Forelimb muscle (tissue), 1 donor: ENCODE measurements around the gene E2F3. TPM values are rescaled to one million over a fixed set of nuclear protein-coding genes. Genes with fewer than 3 reads are reported as not detected.

Experiments used
- DNase-seq: peaks from one replicate; pipeline ENCODE4 v3.0.0-alpha.2; 2013; ENCODE audit warnings: low read depth
- polyA plus RNA-seq: library from polyadenylated mRNA; unstranded; fragments of 120-200 nt; gene quantifications from one replicate; pipeline ENCODE4 v1.2.1, GENCODE V29; 2013; ENCODE audit not compliant: insufficient read length

E2F3 gene
- polyA plus RNA-seq, 1 donor, result 7.5 TPM

GRCh38 chr6:20402342-20403069 is 827 bp downstream of the E2F3 start:
- no peak for DNase-seq

GRCh38 chr6:20403070-20403765 is 1.5 kb downstream of the E2F3 start:
- no peak for DNase-seq

- no peak for DNase-seq
Measured at GRCh38 chr6:20403766-20404640, 2.3 kb downstream of the E2F3 start.

- DNase-seq, result no peak
Measured at GRCh38 chr6:20404641-20405032, 3.0 kb downstream of the E2F3 start.

GRCh38 chr6:20408851-20409250 is 7.2 kb downstream of the E2F3 start:
- no peak for DNase-seq

GRCh38 chr6:20409427-20409971 is 7.8 kb downstream of the E2F3 start:
- no peak for DNase-seq

- no peak for DNase-seq
Measured at GRCh38 chr6:20411544-20411943, 9.9 kb downstream of the E2F3 start.

- no peak for DNase-seq
Measured at GRCh38 chr6:20411953-20412681, 10.4 kb downstream of the E2F3 start.

GRCh38 chr6:20412682-20413073 is 11.0 kb downstream of the E2F3 start:
- no peak for DNase-seq

- DNase-seq, result no peak
Measured at GRCh38 chr6:20413826-20414225, 12.1 kb downstream of the E2F3 start.

- no peak for DNase-seq
Measured at GRCh38 chr6:20414711-20415110, 13.0 kb downstream of the E2F3 start.

GRCh38 chr6:20415304-20415703 is 13.6 kb downstream of the E2F3 start:
- no peak for DNase-seq

- DNase-seq, result no peak
Measured at GRCh38 chr6:20415712-20416454, 14.2 kb downstream of the E2F3 start.

GRCh38 chr6:20416567-20417345 is 15.1 kb downstream of the E2F3 start:
- DNase-seq, result no peak

GRCh38 chr6:20417819-20418218 is 16.1 kb downstream of the E2F3 start:
- no peak for DNase-seq

GRCh38 chr6:20426177-20427082 is 24.8 kb downstream of the E2F3 start:
- no peak for DNase-seq

GRCh38 chr6:20427856-20428255 is 26.2 kb downstream of the E2F3 start:
- no peak for DNase-seq

GRCh38 chr6:20432692-20433091 is 31.0 kb downstream of the E2F3 start:
- DNase-seq, result no peak

- no peak for DNase-seq
Measured at GRCh38 chr6:20433321-20433720, 31.6 kb downstream of the E2F3 start.
